T follicular helper cell (primary cell): ENCODE results near the gene SNX30.

Experiments used
- DNase-seq: peaks from one replicate; pipeline ENCODE4 v3.0.0-alpha.2; 2020; ENCODE audit warnings: low read depth

The SNX30 gene

GRCh38 chr9:112823257-112823656, 72.7 kb downstream of the SNX30 start:
- DNase-seq = no peak

- no peak for DNase-seq
These were observed 80.8 kb downstream of the SNX30 start for GRCh38 chr9:112831281-112831851.

DNA sequence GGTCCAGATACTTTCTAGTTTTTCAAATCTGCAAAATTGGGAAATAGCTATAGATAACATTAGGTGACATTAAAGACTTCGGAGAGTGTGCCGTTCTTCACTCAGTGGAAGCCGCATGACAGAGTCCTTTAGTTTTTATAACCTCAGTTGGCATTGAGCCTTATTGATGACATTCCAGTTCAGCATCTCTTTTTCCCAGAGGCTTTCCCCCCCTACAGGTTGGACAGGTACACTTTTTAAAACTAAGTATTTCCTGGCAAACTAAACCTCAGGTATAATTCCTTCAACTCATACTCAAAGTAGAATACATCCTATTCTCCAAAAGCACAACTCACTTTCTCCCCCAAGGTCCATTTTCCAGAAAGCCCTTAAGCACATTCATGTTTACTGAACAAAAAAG, 81.4 kb downstream of the SNX30 start:
- no peak for DNase-seq

GRCh38 chr9:112833081-112833480, 82.5 kb downstream of the SNX30 start:
- no peak for DNase-seq

- DNase-seq = no peak
These were observed 85.8 kb downstream of the SNX30 start for GRCh38 chr9:112836394-112836793.

DNA sequence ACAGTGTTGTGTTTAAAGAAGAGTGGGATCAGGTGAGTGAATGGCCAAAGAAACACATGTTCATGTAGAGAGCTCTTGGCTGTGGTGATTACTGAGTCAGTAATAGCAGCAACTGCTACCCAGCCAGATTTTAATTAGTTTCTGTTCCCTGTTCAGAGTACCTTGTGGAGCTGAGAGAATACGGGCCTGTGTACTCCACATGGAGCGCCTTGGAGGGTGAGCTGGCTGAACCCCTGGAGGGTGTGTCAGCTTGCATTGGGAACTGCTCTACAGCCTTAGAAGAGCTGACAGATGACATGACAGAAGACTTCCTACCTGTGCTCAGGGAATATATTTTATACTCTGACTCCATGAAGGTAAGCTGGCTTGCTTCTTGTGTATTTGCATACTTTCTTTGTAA, 87.8 kb downstream of the SNX30 start:
- no peak for DNase-seq

DNA sequence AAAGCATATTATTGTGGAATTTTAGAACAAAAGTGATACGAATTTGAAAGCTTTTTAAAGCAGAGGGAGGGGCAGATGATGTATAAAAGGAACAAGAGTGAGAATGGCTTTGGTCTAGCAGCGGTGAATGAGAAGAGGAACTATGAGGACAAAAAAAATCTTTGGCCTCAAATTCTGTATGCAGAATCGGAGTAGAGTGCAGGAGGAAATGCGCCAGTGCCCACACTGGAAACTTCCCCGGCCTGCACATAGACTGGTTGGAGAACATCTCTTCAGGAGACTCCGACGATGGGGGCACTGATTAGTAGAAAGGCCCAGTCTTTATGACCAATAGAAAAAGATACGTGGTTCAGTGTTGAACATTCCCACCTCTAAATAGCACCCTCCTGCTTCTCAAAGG, 88.8 kb downstream of the SNX30 start:
- DNase-seq = no peak

DNA sequence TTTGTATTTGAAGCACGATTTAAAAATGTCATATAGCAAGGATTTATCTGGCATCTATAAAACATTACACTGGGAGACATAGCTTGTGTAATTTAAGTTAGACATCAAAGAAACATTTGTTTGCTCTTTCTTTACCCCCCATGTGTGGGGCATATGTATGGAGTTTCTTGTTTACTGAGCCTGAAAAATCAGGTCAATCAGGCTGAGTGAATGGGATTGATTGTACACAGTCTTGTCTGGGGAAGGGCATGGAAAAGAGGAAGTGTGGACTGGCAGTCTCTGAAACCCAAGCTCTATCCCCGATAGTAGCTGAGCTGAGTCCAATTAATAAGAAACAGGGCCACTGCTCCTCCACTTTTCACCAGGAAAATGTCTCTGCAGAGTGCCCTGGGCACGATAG, 90.7 kb downstream of the SNX30 start:
- no peak for DNase-seq

DNA sequence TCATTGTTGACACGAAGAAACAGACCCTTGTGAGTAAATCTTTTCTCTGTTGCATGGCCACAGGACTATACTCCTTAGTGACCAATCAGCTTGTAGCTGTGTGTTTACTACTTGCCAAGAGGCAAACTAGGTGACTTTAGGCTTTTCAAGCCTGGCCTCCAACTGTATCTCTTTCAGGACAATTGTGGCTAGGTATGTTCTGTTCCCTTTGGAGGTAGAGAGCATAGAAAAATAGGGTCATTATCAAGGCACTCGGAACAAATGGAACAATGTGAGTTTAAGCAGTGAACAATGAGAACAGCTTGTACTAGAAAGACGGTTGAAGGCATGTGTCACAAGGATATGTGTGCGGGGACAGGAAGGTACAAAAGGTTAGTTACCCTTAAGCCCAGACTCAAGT, 92.0 kb downstream of the SNX30 start:
- no peak for DNase-seq

GRCh38 chr9:112844771-112845542, 94.4 kb downstream of the SNX30 start:
- peak; percentile 49 for DNase-seq

DNA sequence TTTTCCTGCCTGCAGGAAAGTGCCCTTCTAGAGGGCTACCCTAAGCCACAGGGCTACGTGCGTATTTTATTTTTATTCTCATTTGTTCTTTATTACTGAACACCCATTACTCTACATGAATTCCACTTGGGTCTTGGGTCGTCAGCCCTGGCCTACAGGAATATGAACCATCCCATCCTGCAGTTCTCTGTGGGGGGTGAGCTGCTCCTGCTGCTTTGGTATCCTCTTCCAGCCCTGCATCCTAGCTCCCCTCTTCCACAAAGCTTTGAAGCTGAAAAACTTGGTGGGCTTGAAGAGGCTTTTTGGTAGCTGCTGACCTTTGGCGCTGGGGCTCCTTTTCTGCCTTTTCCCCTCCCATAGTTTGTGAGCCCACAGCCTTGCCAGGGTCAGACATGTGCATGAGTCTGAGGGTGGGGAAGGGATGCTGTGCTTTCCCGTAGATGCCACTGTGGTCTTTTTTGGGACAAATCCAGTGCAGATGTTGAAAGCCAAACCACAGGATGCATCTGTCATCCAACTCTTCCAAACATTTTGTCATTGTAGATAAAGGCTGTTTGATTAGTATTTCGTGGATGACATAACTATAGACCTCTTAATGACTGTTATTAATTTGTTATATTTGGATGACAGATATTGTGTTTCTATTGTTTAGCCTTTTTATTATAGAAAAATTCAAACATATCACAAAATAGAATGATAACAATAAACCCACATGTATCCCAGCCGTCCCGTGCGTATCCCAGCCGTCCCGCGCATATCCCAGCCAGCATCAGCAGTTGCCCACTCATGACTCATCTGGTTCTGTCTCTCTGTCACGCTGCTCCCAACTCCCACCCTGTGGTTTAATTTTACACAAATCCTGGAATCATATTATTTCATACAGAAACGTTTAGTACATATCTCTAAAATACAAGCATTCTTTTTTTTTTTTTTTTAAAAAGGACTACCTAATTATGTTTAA, 96.2 kb downstream of the SNX30 start:
- no peak for DNase-seq

GRCh38 chr9:112848316-112849151, 98.0 kb downstream of the SNX30 start:
- DNase-seq = no peak

- no peak for DNase-seq
These were observed 98.9 kb downstream of the SNX30 start for GRCh38 chr9:112849363-112849922.

DNA sequence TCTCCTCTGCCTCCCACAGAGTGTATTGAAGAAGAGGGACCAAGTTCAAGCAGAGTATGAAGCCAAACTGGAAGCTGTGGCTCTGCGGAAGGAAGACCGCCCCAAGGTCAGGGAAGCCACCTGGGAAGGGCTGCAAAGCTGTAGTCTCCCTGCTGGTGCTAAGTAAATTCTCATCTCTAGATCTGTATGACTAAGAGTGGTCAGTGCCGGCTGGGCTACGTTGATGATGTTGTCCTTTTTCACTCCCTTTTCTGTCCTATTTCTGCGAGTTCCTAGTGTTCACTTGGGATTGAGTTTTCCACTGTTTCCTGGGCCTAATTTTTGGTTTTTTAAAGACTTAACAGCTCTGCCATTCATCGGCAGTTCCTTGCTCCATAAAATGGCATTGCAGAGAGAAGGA, 100.3 kb downstream of the SNX30 start:
- DNase-seq = no peak

GRCh38 chr9:112852741-112853504, 102.4 kb downstream of the SNX30 start:
- no peak for DNase-seq

GRCh38 chr9:112853882-112854585, 103.5 kb downstream of the SNX30 start:
- no peak for DNase-seq

DNA sequence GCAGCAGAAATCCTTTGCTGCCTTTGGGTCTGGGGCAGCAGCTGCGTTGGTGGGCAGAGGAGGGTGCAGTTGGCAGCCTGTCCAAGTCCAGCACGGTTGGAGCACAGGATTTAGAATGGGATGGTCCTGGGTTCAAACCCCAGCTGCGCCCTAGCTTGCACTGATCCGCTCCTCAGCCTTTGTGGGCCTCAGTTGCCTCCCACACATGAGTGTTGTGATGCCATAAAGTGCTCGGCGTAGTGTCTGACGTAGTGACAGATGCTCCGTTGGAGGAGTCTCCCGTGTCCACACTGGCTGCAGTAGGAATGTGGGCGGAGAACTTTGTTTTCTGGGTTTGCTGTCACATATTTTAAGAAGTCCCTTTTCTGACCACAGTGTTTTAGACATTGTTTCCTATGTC, 104.1 kb downstream of the SNX30 start:
- no peak for DNase-seq

DNA sequence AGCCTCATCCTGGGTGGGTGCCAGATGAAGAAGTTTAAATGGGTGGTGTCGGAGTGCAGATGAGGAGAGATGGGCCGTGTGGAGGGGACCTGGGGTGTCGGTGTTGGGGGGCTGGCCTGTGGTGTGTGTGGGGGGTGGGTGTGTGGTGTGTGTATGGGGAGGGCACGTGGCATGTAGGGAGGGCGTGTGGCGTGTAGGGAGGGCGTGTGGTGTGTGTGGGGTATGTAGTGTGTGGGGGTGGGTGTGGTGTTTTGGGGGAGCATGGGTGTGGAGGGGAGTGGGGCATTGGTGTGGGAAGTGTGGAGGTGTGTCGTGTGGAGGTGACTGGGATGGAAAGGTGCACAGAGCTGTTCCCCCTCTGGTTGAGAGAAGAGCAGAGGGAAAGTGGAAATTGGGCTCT, 105.6 kb downstream of the SNX30 start:
- no peak for DNase-seq

DNA sequence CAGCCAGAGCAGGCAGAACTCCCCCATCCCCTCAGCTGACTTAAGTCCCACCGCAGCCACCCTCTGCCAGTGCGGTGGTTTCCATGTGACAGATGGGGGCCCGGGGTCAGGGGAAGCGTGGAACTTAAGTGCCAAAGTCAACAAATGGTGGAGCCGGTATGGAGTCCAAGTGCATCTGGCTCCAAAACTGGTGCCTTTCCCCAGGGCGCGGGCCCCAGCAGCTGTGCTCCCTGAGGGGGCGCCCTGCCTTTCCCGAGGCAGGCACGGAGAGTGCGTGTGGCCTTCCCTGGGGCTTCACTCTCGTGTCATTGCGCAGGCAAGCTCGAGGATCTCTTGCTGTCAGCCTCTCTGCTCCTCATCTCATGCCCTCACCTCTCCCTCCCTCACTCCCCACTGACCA, 106.3 kb downstream of the SNX30 start:
- no peak for DNase-seq

GRCh38 chr9:112858005-112858404, 107.4 kb downstream of the SNX30 start:
- no peak for DNase-seq
